Omental fat pad (tissue), 4 donors: ENCODE data around the gene ZNF544. TPM values are rescaled to one million over a fixed set of nuclear protein-coding genes. Genes with fewer than 3 reads are reported as not detected.
"Not testable (repeated sequence)": the region's sequence is repeated elsewhere in the genome, so short reads cannot be mapped to it uniquely, and the experiment has no call there.

Experiments
- ATAC-seq: fragments of 150-250 bp; one replicate; pipeline ENCODE4 v1.9.1; 2016; ENCODE audit warnings: mild to moderate bottlenecking, moderate library complexity; ENCODE audit not compliant: low FRiP score
- DNase-seq: peaks from one replicate; pipeline ENCODE4 v3.0.0-alpha.2; 2019; ENCODE audit warnings: low spot score
- CTCF ChIP-seq, 3 donors: fragments of 450-650 bp; IDR thresholded peaks; one replicate each; pipeline ENCODE4 v1.5.1; 2016 to 2017; ENCODE audit warnings: antibody characterized with exemption in 3 of 3, mild to moderate bottlenecking in 3 of 3, moderate library complexity in 2 of 3
- total RNA-seq, 4 donors: library from RNA; depleted of rRNA; stranded (reverse); fragments of >200 nt; gene quantifications; one replicate each; pipeline ENCODE4 v1.1.0, GENCODE V29; 2016

ZNF544 gene
- total RNA-seq, 4 donors from 2014 or later = 21.2 to 31.2 (median 28.4) TPM

- ATAC-seq = no peak
- TF ChIP-seq CTCF (IDR thresholded peaks at IDR 0.05) = no peak
- DNase-seq = no peak
Measured at GRCh38 chr19:58252102-58252685, 23.5 kb downstream of the ZNF544 start.

- not testable (repeated sequence) for DNase-seq, ATAC-seq
Measured at GRCh38 chr19:58258259-58258658, 29.5 kb downstream of the ZNF544 start.

GRCh38 chr19:58261600-58261967, 32.9 kb downstream of the ZNF544 start:
- no peak for TF ChIP-seq CTCF (IDR thresholded peaks at IDR 0.05)
- ATAC-seq (no peak), DNase-seq (no peak)

GRCh38 chr19:58261968-58262921, 33.5 kb downstream of the ZNF544 start:
- ATAC-seq (no peak), DNase-seq (no peak)
- TF ChIP-seq CTCF (IDR thresholded peaks at IDR 0.05) = no peak

GRCh38 chr19:58262922-58263296, 34.2 kb downstream of the ZNF544 start:
- ATAC-seq (no peak), DNase-seq (no peak)
- TF ChIP-seq CTCF (IDR thresholded peaks at IDR 0.05) = no peak

GRCh38 chr19:58265100-58265499, 36.4 kb downstream of the ZNF544 start:
- DNase-seq (no peak), ATAC-seq (no peak)
- no peak for TF ChIP-seq CTCF (IDR thresholded peaks at IDR 0.05)

GRCh38 chr19:58268344-58268743, 39.6 kb downstream of the ZNF544 start:
- no peak for DNase-seq
- TF ChIP-seq CTCF (IDR thresholded peaks at IDR 0.05) = no peak
- ATAC-seq = no peak
